HepG2 (cell line): Measurements from ENCODE around the gene COX14. TPM values are rescaled to one million over a fixed set of nuclear protein-coding genes. Genes with fewer than 3 reads are reported as not detected.
"Not testable (repeated sequence)": the region's sequence is repeated elsewhere in the genome, so short reads cannot be mapped to it uniquely, and the experiment has no call there.

Experiments used
- ATAC-seq: fragments of 200-7000 bp; cut with Tn5 transposase; 3 replicates; pipeline ENCODE4 v1.9.1; 2020; ENCODE audit warnings: mild to moderate bottlenecking, moderate library complexity
- BruUV-seq: library from RNA; stranded (reverse); fragments of 400-500 nt; replicated peaks from 2 replicates; lab custom pipeline; 2021; lab: Mats Ljungman, UMichigan
- CTCF ChIA-PET: fragments of 300-600 bp; formaldehyde crosslinking; extraction: SDS; loops from one replicate; lab custom pipeline; 2021; ENCODE audit warnings: low total read pairs, inconsistent platforms, low intra/inter-chr PET ratio; lab: Yijun Ruan, JAX
- POLR2A ChIA-PET: fragments of 350-600 bp; sonication (Branson Sonifier 250); formaldehyde crosslinking; loops from one replicate; lab custom pipeline; 2020; ENCODE audit warnings: antibody characterized with exemption, inconsistent platforms; lab: Yijun Ruan, JAX
- DNase-seq: peaks from one replicate; pipeline ENCODE4 v3.0.0-alpha.2; 2015; ENCODE audit warnings: low spot score
- FAIRE-seq: peaks from 3 replicates; lab custom pipeline; 2011; peaks lifted over from hg19 to GRCh38; lab: Jason Lieb, UNC
- H2AFZ ChIP-seq: one replicate; pipeline ENCODE4 v1.6.1; 2011; ENCODE audit warnings: low read length, inconsistent platforms
- H3K27ac ChIP-seq: fragments of 300-600 bp; 3 replicates; pipeline ENCODE4 v1.8.0; 2011; ENCODE audit warnings: mixed run types, mild to moderate bottlenecking, mixed read lengths, low read length, inconsistent platforms; ENCODE audit not compliant: insufficient read depth; ENCODE audit errors: extremely low read length
- H3K27me3 ChIP-seq, 2 experiments: fragments of 200-600 bp in 1 of 2; 2 replicates in 1 of 2; 3 replicates in 1 of 2; pipeline versions ENCODE4 v1.6.0 to v1.8.0; 2011; ENCODE audit warnings: low read length in 2 of 2, mild to moderate bottlenecking in 2 of 2, moderate library complexity in 2 of 2, inconsistent platforms in 1 of 2; ENCODE audit not compliant: insufficient read depth in 2 of 2, control insufficient read depth in 1 of 2
- H3K36me3 ChIP-seq, 2 experiments: fragments of 200-600 bp in 1 of 2; replicated peaks in 1 of 2; 2 replicates in 1 of 2; 3 replicates in 1 of 2; pipeline versions ENCODE4 v1.5.1 to v1.8.0; 2011; ENCODE audit warnings: low read length in 2 of 2, inconsistent platforms in 1 of 2; ENCODE audit not compliant: insufficient read depth in 2 of 2, control insufficient read depth in 1 of 2
- H3K4me1 ChIP-seq: 2 replicates; pipeline ENCODE4 v1.5.1; 2012; ENCODE audit warnings: low read length, inconsistent platforms; ENCODE audit not compliant: insufficient read depth
- H3K4me2 ChIP-seq: 2 replicates; pipeline ENCODE4 v1.6.0; 2011; ENCODE audit warnings: low read depth, low read length, inconsistent platforms
- H3K4me3 ChIP-seq, 3 experiments: fragments of 200-600 bp in 1 of 3; sonication (generic), shearing (Covaris generic) in 1 of 3; replicated peaks in 1 of 3; 2 replicates each; pipeline ENCODE4 v1.5.1; 2011 to 2016; ENCODE audit warnings: low read length in 3 of 3, inconsistent platforms in 2 of 3, low read depth in 2 of 3, mild to moderate bottlenecking in 2 of 3, control low read depth in 1 of 3, mixed read lengths in 1 of 3; ENCODE audit not compliant: insufficient read depth in 1 of 3
- H3K79me2 ChIP-seq: one replicate; pipeline ENCODE4 v1.6.1; 2011; ENCODE audit warnings: low read length, inconsistent platforms; ENCODE audit not compliant: insufficient read depth
- H3K9ac ChIP-seq: 2 replicates; pipeline ENCODE4 v1.6.0; 2011; ENCODE audit warnings: mild to moderate bottlenecking, low read depth, low read length, inconsistent platforms; ENCODE audit not compliant: insufficient read depth
- H3K9me3 ChIP-seq: 2 replicates; pipeline ENCODE4 v1.5.1; 2012; ENCODE audit warnings: mild to moderate bottlenecking, low read length
- H4K20me1 ChIP-seq: 2 replicates; pipeline ENCODE4 v1.6.0; 2011; ENCODE audit warnings: inconsistent platforms, mild to moderate bottlenecking, low read length, moderate library complexity; ENCODE audit not compliant: insufficient read depth
- IRX3 ChIP-seq: sonication (generic); formaldehyde crosslinking; IDR thresholded peaks from 2 replicates; pipeline ENCODE4 v1.8.1; 2023; ENCODE audit warnings: mild to moderate bottlenecking, low read depth, missing genetic modification reagents, borderline replicate concordance
- MAFF ChIP-seq: IDR thresholded peaks from 2 replicates; pipeline ENCODE4 v1.6.1; 2011; ENCODE audit warnings: low read depth, low read length, improper control_type of control experiment
- MAFK ChIP-seq, 2 experiments: IDR thresholded peaks in 1 of 2; conservative IDR thresholded peaks in 1 of 2; 2 replicates each; pipeline ENCODE4 v1.6.1; 2011; ENCODE audit warnings: improper control_type of control experiment in 2 of 2, low read length in 2 of 2
- MED13 ChIP-seq: sonication (generic); formaldehyde crosslinking; IDR thresholded peaks from 2 replicates; pipeline ENCODE4 v1.5.0; 2020; ENCODE audit warnings: missing genetic modification reagents
- NFAT5 ChIP-seq: sonication (generic); formaldehyde crosslinking; IDR thresholded peaks from 2 replicates; pipeline ENCODE4 v1.4.0; 2020; ENCODE audit warnings: missing genetic modification reagents
- NR2F6 ChIP-seq, 2 experiments: IDR thresholded peaks; 2 replicates each; pipeline ENCODE4 v1.6.1; 2016; ENCODE audit warnings: antibody characterized with exemption in 1 of 2, mild to moderate bottlenecking in 1 of 2
- ZNF770 ChIP-seq: sonication (generic); formaldehyde crosslinking; IDR thresholded peaks from 2 replicates; pipeline ENCODE4 v1.5.0; 2020; ENCODE audit warnings: mild to moderate bottlenecking, missing genetic modification reagents
- WGBS: methylation state at CpG from one replicate; pipeline ENCODE4 v1.1.6; 2017; ENCODE audit warnings: low lambda C conversion rate; 5-methylcytosine and 5-hydroxymethylcytosine counted together
- in situ Hi-C: cut with HindIII; loops from 2 replicates; pipeline ENCODE4 v1.10.0; 2017; ENCODE audit warnings: low pct_unique_long_range_greater_than_20kb; ENCODE audit not compliant: extremely low pct_ligation_motif_present
- intact Hi-C: fragments of 100-400 bp; cut with micrococcal nuclease; formaldehyde crosslinking; loops from one replicate; pipeline ENCODE4 v1.10.0; 2022; ENCODE audit not compliant: unreplicated experiment
- polyA plus RNA-seq, 8 experiments: library from polyadenylated mRNA; depleted of rRNA in 3 of 8; stranded (reverse) in 7 of 8; unstranded in 1 of 8; fragments of >200 nt; fragmentation: Illumina TruSeq in 4 of 8; extraction: Trizol in 4 of 8; gene quantifications; 2 replicates each; pipeline versions ENCODE4 v1.2.1 to v1.2.3, GENCODE V29; 2011 to 2016; ENCODE audit warnings: low read depth in 4 of 8, missing spikeins in 1 of 8, mixed read lengths in 1 of 8; ENCODE audit not compliant: insufficient read depth in 1 of 8
- total RNA-seq, 5 experiments: library from RNA; depleted of rRNA; stranded (reverse); fragments of >200 nt; fragmentation: Illumina TruSeq; extraction: Trizol; gene quantifications; 2 replicates each; pipeline ENCODE4 v1.2.3, GENCODE V29; 2016; ENCODE audit warnings: low read depth in 1 of 5

COX14 gene
- total and polyA plus RNA-seq, 2 of the 13 experiments (the other 11 are each of a cell fraction or from before 2014, with no cell fraction given), result 53.0 to 71.6 TPM

GRCh38 chr12:50154947-50155346, 42.9 kb downstream of the COX14 start:
- H4K20me1 ChIP-seq, DNase-seq, FAIRE-seq, H3K4me3 ChIP-seq, H3K36me3 ChIP-seq, H3K4me1 ChIP-seq, H3K9me3 ChIP-seq, intact Hi-C loops, H3K9ac ChIP-seq, POLR2A ChIA-PET, H2AFZ ChIP-seq, H3K27ac ChIP-seq, ATAC-seq, in situ Hi-C loops, H3K27me3 ChIP-seq, BruUV-seq, CTCF ChIA-PET, H3K4me2 ChIP-seq: not testable (repeated sequence)
- peaks cover 16% of the 10 kb centered on the region for H3K79me2 ChIP-seq
- TF ChIP-seq MAFF (0 out of 2 replicates have a peak, but pooled peaks have one; percentile 34), MAFK (conservative IDR thresholded peaks at IDR 0.05 in 1 of 2, IDR thresholded peaks at IDR 0.05 in 1 of 2; ENCODE audit: low read length in 2 of 2) (peak in 1 of 2 experiments; percentile 70; a peak in 3 of 4 replicates)
- WGBS, result 92% methylated on average over 5 of the region's 5 CpGs

- ChIA-PET CTCF (no interaction called here), POLR2A (interaction anchor here (1.2 kb wide), 1 partner anchor 10 kb away, joined by 10 read pairs; the partner anchor contains the start of gene CERS5)
- Histone ChIP-seq H3K9me3 (no peaks in the 10 kb centered on the region), H3K27me3 (no peaks in the 10 kb centered on the region), H4K20me1 (no peaks in the 10 kb centered on the region; the same call in 1 of the 2 replicates), H3K4me3 (no peak overlapping the region), H3K27ac (no peak overlapping the region), H3K9ac (no peak overlapping the region), H3K4me1 (0 out of 2 replicates have a peak, but pooled peaks cover 4% of the 10 kb centered on the region), H3K4me2 (no peak overlapping the region), H3K79me2 (peaks cover 26% of the 10 kb centered on the region), H3K36me3 (peaks cover 0 to 1% of the 10 kb centered on the region in 2 experiments; a peak in 1 of 5 replicates), H2AFZ (no peak overlapping the region)
- in situ Hi-C loops (no loop called here), intact Hi-C loops (no loop called here)
- DNase-seq, result peak; percentile 4
- no peak for FAIRE-seq
- BruUV-seq, result no TSS peak
- no peak for ATAC-seq
- TF ChIP-seq MED13 (CRISPR knock-in tag), result no peak
- peak; percentile 28; the same call in 1 of the 2 replicates for TF ChIP-seq NR2F6 (IDR thresholded peaks at IDR 0.05)
- TF ChIP-seq NR2F6 (CRISPR knock-in tag; IDR thresholded peaks at IDR 0.05), result peak; percentile 64
- TF ChIP-seq NFAT5 (CRISPR knock-in tag), result no peak
- TF ChIP-seq IRX3 (CRISPR knock-in tag), result no peak
- TF ChIP-seq ZNF770 (CRISPR knock-in tag), result 0 out of 2 replicates have a peak, but pooled peaks have one; percentile 21
These were observed 44.6 kb downstream of the COX14 start for GRCh38 chr12:50156641-50157040.
